ENCODE data around the gene ZNF598. TPM values are rescaled to one million over a fixed set of nuclear protein-coding genes. Genes with fewer than 3 reads are reported as not detected.

The ZNF598 gene
- total and polyA plus RNA-seq, 2 of the 13 experiments (the other 11 are each of a cell fraction or from before 2014, with no cell fraction given): 13.5 to 14.2 TPM

DNA sequence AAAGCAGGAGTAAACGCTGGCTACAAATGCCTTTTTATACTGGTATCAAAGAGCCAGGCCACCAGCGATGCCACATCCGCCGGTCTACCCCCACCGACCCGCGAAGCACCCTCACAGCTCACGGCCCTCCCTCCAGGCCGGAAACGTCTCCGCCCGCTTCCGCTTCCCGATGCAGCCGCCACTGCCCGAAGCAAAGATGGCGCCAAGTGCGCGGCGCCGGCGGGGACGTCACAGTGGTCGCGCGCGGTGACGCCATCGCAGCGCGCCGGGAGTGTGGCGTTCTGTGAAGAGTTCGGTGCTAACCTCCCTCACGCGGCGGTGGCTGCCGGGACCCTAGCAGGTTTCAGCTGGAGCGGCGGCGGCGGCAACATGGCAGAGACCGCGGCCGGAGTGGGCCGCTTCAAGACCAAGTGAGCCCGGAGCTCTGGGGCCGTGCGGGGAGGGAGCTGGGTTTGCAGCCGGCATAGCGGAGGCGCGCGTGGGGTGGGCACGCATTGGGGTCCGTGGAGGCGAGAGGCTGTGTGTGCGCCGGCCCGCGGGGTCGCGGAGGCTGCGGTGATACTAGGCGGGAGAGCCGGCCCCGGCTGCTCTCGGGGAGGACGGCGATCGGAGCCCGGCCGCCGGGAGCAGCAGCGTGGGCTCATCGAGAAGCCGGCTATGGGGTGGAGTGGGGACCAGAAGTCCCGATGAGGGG is 37.7 kb downstream of the ZNF598 start, which contains the start of gene TBL3 (continued):
- TF ChIP-seq, protein P1, sequence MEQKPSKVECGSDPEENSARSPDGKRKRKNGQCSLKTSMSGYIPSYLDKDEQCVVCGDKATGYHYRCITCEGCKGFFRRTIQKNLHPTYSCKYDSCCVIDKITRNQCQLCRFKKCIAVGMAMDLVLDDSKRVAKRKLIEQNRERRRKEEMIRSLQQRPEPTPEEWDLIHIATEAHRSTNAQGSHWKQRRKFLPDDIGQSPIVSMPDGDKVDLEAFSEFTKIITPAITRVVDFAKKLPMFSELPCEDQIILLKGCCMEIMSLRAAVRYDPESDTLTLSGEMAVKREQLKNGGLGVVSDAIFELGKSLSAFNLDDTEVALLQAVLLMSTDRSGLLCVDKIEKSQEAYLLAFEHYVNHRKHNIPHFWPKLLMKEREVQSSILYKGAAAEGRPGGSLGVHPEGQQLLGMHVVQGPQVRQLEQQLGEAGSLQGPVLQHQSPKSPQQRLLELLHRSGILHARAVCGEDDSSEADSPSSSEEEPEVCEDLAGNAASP (CRISPR knock-in tag; IDR thresholded peaks at IDR 0.05; ENCODE audit: borderline replicate concordance): peak; percentile 80; the same call in 1 of the 2 replicates
- TF ChIP-seq PAWR (CRISPR knock-in tag; IDR thresholded peaks at IDR 0.05; ENCODE audit: borderline replicate concordance) (peak; percentile 65; the same call in 1 of the 2 replicates), MTF1 (CRISPR knock-in tag; IDR thresholded peaks at IDR 0.05) (no peak), ZNF781 (CRISPR knock-in tag; IDR thresholded peaks at IDR 0.05; ENCODE audit: borderline replicate concordance, not compliant biosample characterization) (peak; percentile 40), ZNF180 (CRISPR knock-in tag; IDR thresholded peaks at IDR 0.05; ENCODE audit: borderline replicate concordance, low read depth) (0 out of 2 replicates have a peak, but pooled peaks have one; percentile 30), GABPB1 (CRISPR knock-in tag; IDR thresholded peaks at IDR 0.05) (peak; percentile 99), PAF1 (CRISPR knock-in tag; IDR thresholded peaks at IDR 0.05) (no peak), ZNF598 (CRISPR knock-in tag; IDR thresholded peaks at IDR 0.05; ENCODE audit: borderline replicate concordance) (peak; percentile 63), ZNF564 (CRISPR knock-in tag; IDR thresholded peaks at IDR 0.05) (no peak), SIN3A (IDR thresholded peaks at IDR 0.05; ENCODE audit: borderline replicate concordance, low read depth, low read length) (peak; percentile 89; the same call in 1 of the 2 replicates), GATAD1 (CRISPR knock-in tag; IDR thresholded peaks at IDR 0.05) (peak; percentile 100), ZNF557 (CRISPR knock-in tag; IDR thresholded peaks at IDR 0.05) (peak; percentile 21; the same call in 1 of the 2 replicates), NRL (CRISPR knock-in tag; IDR thresholded peaks at IDR 0.05; ENCODE audit: borderline replicate concordance) (peak; percentile 49), PLSCR1 (CRISPR knock-in tag; IDR thresholded peaks at IDR 0.05; ENCODE audit: borderline replicate concordance) (no peak), IKZF1 (IDR thresholded peaks at IDR 0.05) (no peak), ZBTB38 (CRISPR knock-in tag; IDR thresholded peaks at IDR 0.05) (peak; percentile 94), HOXA3 (CRISPR knock-in tag; IDR thresholded peaks at IDR 0.05) (peak; percentile 100), EZH2 (conservative IDR thresholded peaks at IDR 0.05; ENCODE audit: low read depth, low read length) (no peak), KAT7 (CRISPR knock-in tag; IDR thresholded peaks at IDR 0.05; ENCODE audit: borderline replicate concordance) (peak; percentile 95), TBX3 (IDR thresholded peaks at IDR 0.05; ENCODE audit: borderline replicate concordance) (0 out of 2 replicates have a peak, but pooled peaks have one; percentile 34), KAT2B (IDR thresholded peaks at IDR 0.05; ENCODE audit: borderline replicate concordance, low read depth, low read length) (no peak)
- TF ChIP-seq, protein P2, sequence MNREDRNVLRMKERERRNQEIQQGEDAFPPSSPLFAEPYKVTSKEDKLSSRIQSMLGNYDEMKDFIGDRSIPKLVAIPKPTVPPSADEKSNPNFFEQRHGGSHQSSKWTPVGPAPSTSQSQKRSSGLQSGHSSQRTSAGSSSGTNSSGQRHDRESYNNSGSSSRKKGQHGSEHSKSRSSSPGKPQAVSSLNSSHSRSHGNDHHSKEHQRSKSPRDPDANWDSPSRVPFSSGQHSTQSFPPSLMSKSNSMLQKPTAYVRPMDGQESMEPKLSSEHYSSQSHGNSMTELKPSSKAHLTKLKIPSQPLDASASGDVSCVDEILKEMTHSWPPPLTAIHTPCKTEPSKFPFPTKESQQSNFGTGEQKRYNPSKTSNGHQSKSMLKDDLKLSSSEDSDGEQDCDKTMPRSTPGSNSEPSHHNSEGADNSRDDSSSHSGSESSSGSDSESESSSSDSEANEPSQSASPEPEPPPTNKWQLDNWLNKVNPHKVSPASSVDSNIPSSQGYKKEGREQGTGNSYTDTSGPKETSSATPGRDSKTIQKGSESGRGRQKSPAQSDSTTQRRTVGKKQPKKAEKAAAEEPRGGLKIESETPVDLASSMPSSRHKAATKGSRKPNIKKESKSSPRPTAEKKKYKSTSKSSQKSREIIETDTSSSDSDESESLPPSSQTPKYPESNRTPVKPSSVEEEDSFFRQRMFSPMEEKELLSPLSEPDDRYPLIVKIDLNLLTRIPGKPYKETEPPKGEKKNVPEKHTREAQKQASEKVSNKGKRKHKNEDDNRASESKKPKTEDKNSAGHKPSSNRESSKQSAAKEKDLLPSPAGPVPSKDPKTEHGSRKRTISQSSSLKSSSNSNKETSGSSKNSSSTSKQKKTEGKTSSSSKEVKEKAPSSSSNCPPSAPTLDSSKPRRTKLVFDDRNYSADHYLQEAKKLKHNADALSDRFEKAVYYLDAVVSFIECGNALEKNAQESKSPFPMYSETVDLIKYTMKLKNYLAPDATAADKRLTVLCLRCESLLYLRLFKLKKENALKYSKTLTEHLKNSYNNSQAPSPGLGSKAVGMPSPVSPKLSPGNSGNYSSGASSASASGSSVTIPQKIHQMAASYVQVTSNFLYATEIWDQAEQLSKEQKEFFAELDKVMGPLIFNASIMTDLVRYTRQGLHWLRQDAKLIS (CRISPR knock-in tag; IDR thresholded peaks at IDR 0.05): no peak

Data from HepG2 (cell line).